ENCODE data around the gene LRRC34.

GRCh38 chr3:169748670-169749069 is 64.0 kb downstream of the LRRC34 start:
- TF ChIP-seq, protein P1, sequence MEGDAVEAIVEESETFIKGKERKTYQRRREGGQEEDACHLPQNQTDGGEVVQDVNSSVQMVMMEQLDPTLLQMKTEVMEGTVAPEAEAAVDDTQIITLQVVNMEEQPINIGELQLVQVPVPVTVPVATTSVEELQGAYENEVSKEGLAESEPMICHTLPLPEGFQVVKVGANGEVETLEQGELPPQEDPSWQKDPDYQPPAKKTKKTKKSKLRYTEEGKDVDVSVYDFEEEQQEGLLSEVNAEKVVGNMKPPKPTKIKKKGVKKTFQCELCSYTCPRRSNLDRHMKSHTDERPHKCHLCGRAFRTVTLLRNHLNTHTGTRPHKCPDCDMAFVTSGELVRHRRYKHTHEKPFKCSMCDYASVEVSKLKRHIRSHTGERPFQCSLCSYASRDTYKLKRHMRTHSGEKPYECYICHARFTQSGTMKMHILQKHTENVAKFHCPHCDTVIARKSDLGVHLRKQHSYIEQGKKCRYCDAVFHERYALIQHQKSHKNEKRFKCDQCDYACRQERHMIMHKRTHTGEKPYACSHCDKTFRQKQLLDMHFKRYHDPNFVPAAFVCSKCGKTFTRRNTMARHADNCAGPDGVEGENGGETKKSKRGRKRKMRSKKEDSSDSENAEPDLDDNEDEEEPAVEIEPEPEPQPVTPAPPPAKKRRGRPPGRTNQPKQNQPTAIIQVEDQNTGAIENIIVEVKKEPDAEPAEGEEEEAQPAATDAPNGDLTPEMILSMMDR (IDR thresholded peaks at IDR 0.05): no peak
- TF ChIP-seq POLR2A (IDR thresholded peaks at IDR 0.05): no peak

All from heart left ventricle (tissue), 13 donors.